ENCODE measurements around the gene CERKL.

DNA sequence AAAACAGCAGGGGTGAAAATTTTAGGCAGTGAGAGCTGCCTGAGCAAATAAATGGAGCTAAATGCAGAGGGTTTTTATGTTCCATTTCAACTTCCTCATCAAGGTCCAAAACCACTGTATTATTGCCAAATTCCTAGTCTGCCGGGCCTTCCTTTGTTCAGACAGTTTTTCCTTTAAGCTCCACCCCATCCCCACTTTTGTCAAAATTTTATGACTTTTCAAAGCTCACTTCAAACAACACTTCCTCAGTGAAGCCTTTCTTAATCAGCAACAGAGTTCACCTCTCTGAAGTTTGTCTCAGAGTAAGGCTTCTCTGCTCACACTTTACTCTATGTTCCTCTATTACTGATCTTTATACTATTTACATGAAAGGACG lies 81.3 kb downstream of the CERKL start:
- no peak for TF ChIP-seq EZH2phosphoT487 (IDR thresholded peaks at IDR 0.05; ENCODE audit: borderline replicate concordance, low read length)
- TF ChIP-seq, protein P1, sequence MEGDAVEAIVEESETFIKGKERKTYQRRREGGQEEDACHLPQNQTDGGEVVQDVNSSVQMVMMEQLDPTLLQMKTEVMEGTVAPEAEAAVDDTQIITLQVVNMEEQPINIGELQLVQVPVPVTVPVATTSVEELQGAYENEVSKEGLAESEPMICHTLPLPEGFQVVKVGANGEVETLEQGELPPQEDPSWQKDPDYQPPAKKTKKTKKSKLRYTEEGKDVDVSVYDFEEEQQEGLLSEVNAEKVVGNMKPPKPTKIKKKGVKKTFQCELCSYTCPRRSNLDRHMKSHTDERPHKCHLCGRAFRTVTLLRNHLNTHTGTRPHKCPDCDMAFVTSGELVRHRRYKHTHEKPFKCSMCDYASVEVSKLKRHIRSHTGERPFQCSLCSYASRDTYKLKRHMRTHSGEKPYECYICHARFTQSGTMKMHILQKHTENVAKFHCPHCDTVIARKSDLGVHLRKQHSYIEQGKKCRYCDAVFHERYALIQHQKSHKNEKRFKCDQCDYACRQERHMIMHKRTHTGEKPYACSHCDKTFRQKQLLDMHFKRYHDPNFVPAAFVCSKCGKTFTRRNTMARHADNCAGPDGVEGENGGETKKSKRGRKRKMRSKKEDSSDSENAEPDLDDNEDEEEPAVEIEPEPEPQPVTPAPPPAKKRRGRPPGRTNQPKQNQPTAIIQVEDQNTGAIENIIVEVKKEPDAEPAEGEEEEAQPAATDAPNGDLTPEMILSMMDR (IDR thresholded peaks at IDR 0.05; ENCODE audit: low read depth, low read length, poor library complexity, severe bottlenecking) = no peak
